HepG2 (cell line): Measurements from ENCODE around the gene CHADL. TPM values are rescaled to one million over a fixed set of nuclear protein-coding genes. Genes with fewer than 3 reads are reported as not detected.
A peak's percentile ranks its signal among the peaks of the same experiment; 100 is the strongest.

Experiments used
- ATF3 ChIP-seq: sonication (generic); formaldehyde crosslinking; IDR thresholded peaks from 2 replicates; pipeline ENCODE4 v1.4.0; 2020; ENCODE audit warnings: missing genetic modification reagents
- CENPX ChIP-seq: sonication (generic); formaldehyde crosslinking; IDR thresholded peaks from 2 replicates; pipeline ENCODE4 v1.9.0; 2021; ENCODE audit warnings: mild to moderate bottlenecking, missing genetic modification reagents, moderate library complexity
- CREB1 ChIP-seq, 2 experiments: fragments of 450-650 bp in 1 of 2; IDR thresholded peaks; 2 replicates each; pipeline ENCODE4 v1.6.1; 2016 to 2017; ENCODE audit warnings: control low read depth in 1 of 2, mild to moderate bottlenecking in 1 of 2, missing compliant biosample characterization in 1 of 2, missing genetic modification characterization in 1 of 2
- E2F5 ChIP-seq: sonication (generic); formaldehyde crosslinking; conservative IDR thresholded peaks from 2 replicates; pipeline ENCODE4 v1.4.0; 2020; ENCODE audit warnings: missing genetic modification reagents
- EEA1 ChIP-seq: sonication (generic); formaldehyde crosslinking; IDR thresholded peaks from 2 replicates; pipeline ENCODE4 v1.5.1; 2020; ENCODE audit warnings: mild to moderate bottlenecking, missing genetic modification reagents, borderline replicate concordance
- ETV5 ChIP-seq: IDR thresholded peaks from 2 replicates; pipeline ENCODE4 v1.6.1; 2018; ENCODE audit warnings: missing biosample characterization, missing genetic modification reagents, inconsistent platforms, borderline replicate concordance
- EZH2 ChIP-seq: conservative IDR thresholded peaks from 2 replicates; pipeline ENCODE4 v1.6.1; 2012; ENCODE audit warnings: mild to moderate bottlenecking, low read depth, low read length, moderate library complexity
- FOXA1 ChIP-seq, 2 experiments: fragments of 450-650 bp in 1 of 2; sonication (generic) in 1 of 2; formaldehyde crosslinking in 1 of 2; IDR thresholded peaks; 2 replicates each; pipeline versions ENCODE4 v1.4.0 to v1.6.1; 2016 to 2020; ENCODE audit warnings: missing genetic modification reagents in 1 of 2
- HIC2 ChIP-seq: sonication (generic); formaldehyde crosslinking; IDR thresholded peaks from 2 replicates; pipeline ENCODE4 v1.9.0; 2022; ENCODE audit warnings: low read depth, missing genetic modification reagents
- MXD1 ChIP-seq: sonication (generic); formaldehyde crosslinking; IDR thresholded peaks from 2 replicates; pipeline ENCODE4 v1.4.0; 2020; ENCODE audit warnings: mild to moderate bottlenecking, missing genetic modification reagents
- NFE2 ChIP-seq: sonication (generic); formaldehyde crosslinking; IDR thresholded peaks from 2 replicates; pipeline ENCODE4 v1.4.0; 2020; ENCODE audit warnings: missing genetic modification reagents
- POLR2AphosphoS2 ChIP-seq: IDR thresholded peaks from 2 replicates; pipeline ENCODE4 v1.6.1; 2011; ENCODE audit warnings: low read depth, low read length, improper control_type of control experiment
- SKIL ChIP-seq: sonication (generic); formaldehyde crosslinking; IDR thresholded peaks from 2 replicates; pipeline ENCODE4 v1.8.0; 2022; ENCODE audit warnings: missing genetic modification reagents, mild to moderate bottlenecking, moderate library complexity, borderline replicate concordance
- TCF12 ChIP-seq, 2 experiments: fragments of 450-650 bp in 1 of 2; sonication (generic) in 1 of 2; formaldehyde crosslinking in 1 of 2; IDR thresholded peaks; 2 replicates each; pipeline versions ENCODE4 v1.6.1 to v1.8.0; 2017 to 2022; ENCODE audit warnings: antibody characterized with exemption in 1 of 2, mild to moderate bottlenecking in 1 of 2, missing genetic modification reagents in 1 of 2, moderate library complexity in 1 of 2
- TCF7L2 ChIP-seq: IDR thresholded peaks from 2 replicates; pipeline ENCODE4 v1.6.1; 2011; ENCODE audit warnings: mild to moderate bottlenecking, low read depth, low read length, moderate library complexity
- ZNF383 ChIP-seq: sonication (generic); formaldehyde crosslinking; IDR thresholded peaks from 2 replicates; pipeline ENCODE4 v1.4.0; 2020; ENCODE audit warnings: missing genetic modification reagents, mild to moderate bottlenecking, borderline replicate concordance
- ZNF446 ChIP-seq: sonication (generic); formaldehyde crosslinking; IDR thresholded peaks from 2 replicates; pipeline ENCODE4 v1.5.0; 2020; ENCODE audit warnings: mild to moderate bottlenecking, missing genetic modification reagents
- ZNF510 ChIP-seq: sonication (generic); formaldehyde crosslinking; IDR thresholded peaks from 2 replicates; pipeline ENCODE4 v1.4.0; 2020; ENCODE audit warnings: low read depth, mild to moderate bottlenecking, missing genetic modification reagents
- ZNF574 ChIP-seq: sonication (generic); formaldehyde crosslinking; IDR thresholded peaks from 2 replicates; pipeline ENCODE4 v1.4.0; 2020; ENCODE audit warnings: missing genetic modification reagents
- ZNF792 ChIP-seq: IDR thresholded peaks from 2 replicates; pipeline ENCODE4 v1.6.1; 2016
- polyA plus RNA-seq, 8 experiments: library from polyadenylated mRNA; depleted of rRNA in 3 of 8; stranded (reverse) in 7 of 8; unstranded in 1 of 8; fragments of >200 nt; fragmentation: Illumina TruSeq in 4 of 8; extraction: Trizol in 4 of 8; gene quantifications; 2 replicates each; pipeline versions ENCODE4 v1.2.1 to v1.2.3, GENCODE V29; 2011 to 2016; ENCODE audit warnings: low read depth in 4 of 8, missing spikeins in 1 of 8, mixed read lengths in 1 of 8; ENCODE audit not compliant: insufficient read depth in 1 of 8
- total RNA-seq, 5 experiments: library from RNA; depleted of rRNA; stranded (reverse); fragments of >200 nt; fragmentation: Illumina TruSeq; extraction: Trizol; gene quantifications; 2 replicates each; pipeline ENCODE4 v1.2.3, GENCODE V29; 2016; ENCODE audit warnings: low read depth in 1 of 5

CHADL gene
- total and polyA plus RNA-seq, 2 of the 13 experiments (the other 11 are each of a cell fraction or from before 2014, with no cell fraction given): 2.8 to 8.1 TPM

GRCh38 chr22:41285820-41286638 is 45.3 kb upstream of the CHADL start, which contains the start of gene RANGAP1 (continued):
- TF ChIP-seq POLR2AphosphoS2 (no peak), CREB1 (IDR thresholded peaks at IDR 0.05) (peak; percentile 64), CREB1 (CRISPR knock-in tag; IDR thresholded peaks at IDR 0.05) (peak; percentile 89), MXD1 (CRISPR knock-in tag) (no peak; the same call in 1 of the 2 replicates), EEA1 (CRISPR knock-in tag) (no peak), TCF7L2 (no peak), ZNF446 (CRISPR knock-in tag) (no peak), NFE2 (no peak), CENPX (CRISPR knock-in tag) (no peak), ETV5 (CRISPR knock-in tag) (no peak), FOXA1 (IDR thresholded peaks at IDR 0.05) (no peak), FOXA1 (CRISPR knock-in tag; IDR thresholded peaks at IDR 0.05) (no peak; the same call in 1 of the 2 replicates), HIC2 (no peak), ATF3 (CRISPR knock-in tag) (no peak), ZNF574 (peak; percentile 88), EZH2 (no peak), SKIL (CRISPR knock-in tag) (no peak), ZNF383 (CRISPR knock-in tag) (no peak), ZNF792 (no peak), TCF12 (IDR thresholded peaks at IDR 0.05) (no peak), TCF12 (CRISPR knock-in tag; IDR thresholded peaks at IDR 0.05) (no peak), E2F5 (CRISPR knock-in tag) (no peak; the same call in 1 of the 2 replicates), ZNF510 (no peak)
